GM19025 (cell line): ENCODE data around the gene PANK1.

Source experiments
- ATAC-seq: cut with Tn5 transposase; IDR thresholded peaks from one replicate; pipeline ENCODE4 v1.9.1; 2021; ENCODE audit warnings: mild to moderate bottlenecking, low read depth, moderate library complexity; ENCODE audit not compliant: unreplicated experiment

The PANK1 gene

GRCh38 chr10:89644967-89645741 lies at the start of gene PANK1:
PANK1 (minus strand) TSS chr10:89645242; CDS start chr10:89644891, 351 bp downstream.
- peak; percentile 42 for ATAC-seq

- ATAC-seq: no peak
These were observed 48.1 kb upstream of the PANK1 start for GRCh38 chr10:89693176-89693575.

DNA sequence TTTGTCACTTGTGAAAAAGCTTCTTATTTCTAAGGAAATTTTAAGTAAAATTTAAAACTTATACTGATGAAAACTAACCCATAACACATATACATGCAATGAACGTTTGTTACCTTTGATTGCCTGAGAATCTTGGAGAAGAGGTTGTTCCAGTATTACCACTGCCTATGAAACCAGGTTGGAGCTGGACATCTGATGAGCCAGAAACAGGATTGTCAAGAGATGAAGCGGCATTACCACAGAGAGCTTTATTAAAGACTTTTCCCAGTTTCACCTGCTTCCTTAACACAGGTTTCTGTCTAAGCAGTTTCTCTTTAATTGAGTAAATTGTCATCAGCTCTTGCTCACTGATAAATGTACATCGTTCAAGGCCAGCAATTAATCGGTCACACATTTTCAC lies 47.4 kb upstream of the PANK1 start:
- ATAC-seq: no peak

- ATAC-seq: no peak
These were observed 45.0 kb upstream of the PANK1 start for GRCh38 chr10:89690027-89690426.

GRCh38 chr10:89685936-89686335 lies 40.9 kb upstream of the PANK1 start:
- ATAC-seq: no peak

DNA sequence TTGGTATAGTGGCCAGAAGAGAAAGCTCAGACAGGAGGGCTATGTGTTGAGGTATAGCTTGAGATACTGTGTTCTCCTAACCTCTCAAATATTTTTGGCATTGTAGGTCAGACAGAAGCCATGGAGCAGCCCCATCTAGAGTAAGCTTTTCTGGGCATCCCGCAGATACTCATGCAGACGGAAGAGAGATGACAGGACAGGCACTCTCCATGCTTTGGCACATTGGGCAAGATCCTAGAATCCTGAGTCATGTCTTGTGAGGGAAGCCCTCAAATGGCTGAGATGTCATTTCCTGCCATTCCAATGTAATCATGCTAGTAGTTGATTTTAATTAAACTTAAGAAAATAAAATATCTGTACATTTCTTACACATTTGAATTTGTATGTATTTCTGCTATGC lies 39.6 kb upstream of the PANK1 start:
- ATAC-seq: no peak

DNA sequence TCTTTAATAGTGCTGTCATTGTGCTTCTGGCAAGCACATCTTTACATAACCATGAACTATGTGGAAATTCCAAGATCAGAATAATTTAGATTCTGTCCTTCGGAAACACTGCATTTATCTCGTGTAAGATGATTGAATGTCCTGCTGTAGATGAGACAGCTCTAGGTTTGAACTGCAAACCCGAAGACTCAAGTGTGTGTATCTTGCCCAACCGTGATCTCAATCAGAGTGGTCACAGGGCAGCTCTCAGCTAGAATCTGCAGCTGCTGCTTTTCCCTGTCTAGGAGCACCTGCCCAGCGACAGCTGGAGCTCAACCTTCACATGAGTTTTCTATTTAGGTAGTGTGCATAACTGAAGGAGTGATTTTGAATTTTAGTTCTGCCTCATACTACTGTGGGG lies 38.8 kb upstream of the PANK1 start:
- no peak for ATAC-seq

- ATAC-seq: peak; percentile 66
These were observed 34.9 kb upstream of the PANK1 start for GRCh38 chr10:89679986-89680385.

GRCh38 chr10:89677341-89677740 lies 32.3 kb upstream of the PANK1 start:
- ATAC-seq: no peak

DNA sequence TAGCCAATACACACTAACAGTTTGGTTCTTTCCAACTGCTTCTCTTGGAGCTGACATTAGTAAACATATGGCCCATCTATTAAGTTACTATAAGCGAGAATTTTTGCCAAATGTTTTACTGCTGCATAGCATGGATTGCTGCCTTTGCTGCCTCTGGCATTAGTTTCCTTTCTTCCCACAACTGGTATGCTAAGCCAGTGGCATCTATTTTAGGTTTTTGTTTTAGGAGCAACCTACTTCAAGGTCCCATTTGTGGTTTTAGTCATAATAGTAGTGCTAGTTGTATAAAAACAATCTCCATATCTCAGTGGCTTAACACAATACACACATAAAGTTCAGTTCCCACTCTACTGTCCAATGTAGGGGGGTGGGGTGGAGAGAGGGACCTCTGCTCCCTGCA lies 25.9 kb upstream of the PANK1 start:
- ATAC-seq: no peak

DNA sequence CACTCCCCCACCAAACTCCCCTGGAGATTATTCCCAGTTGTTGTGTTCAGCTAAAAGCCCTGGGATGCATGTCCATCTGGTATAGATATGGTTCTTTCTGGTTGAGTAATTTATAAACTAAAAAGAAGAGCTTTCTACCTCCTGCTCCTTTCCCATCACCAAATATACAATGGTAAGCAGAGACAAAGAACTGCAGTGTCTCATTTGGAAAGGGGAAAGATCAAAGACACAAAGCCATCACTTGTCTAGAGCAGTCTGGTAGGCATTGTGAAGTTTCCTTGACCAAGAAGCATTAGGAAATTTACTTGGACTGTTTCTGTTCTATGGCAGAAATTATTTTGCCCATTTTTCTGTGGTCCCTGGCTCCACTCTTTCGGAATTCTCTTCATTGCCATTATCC lies 24.9 kb upstream of the PANK1 start:
- no peak for ATAC-seq

DNA sequence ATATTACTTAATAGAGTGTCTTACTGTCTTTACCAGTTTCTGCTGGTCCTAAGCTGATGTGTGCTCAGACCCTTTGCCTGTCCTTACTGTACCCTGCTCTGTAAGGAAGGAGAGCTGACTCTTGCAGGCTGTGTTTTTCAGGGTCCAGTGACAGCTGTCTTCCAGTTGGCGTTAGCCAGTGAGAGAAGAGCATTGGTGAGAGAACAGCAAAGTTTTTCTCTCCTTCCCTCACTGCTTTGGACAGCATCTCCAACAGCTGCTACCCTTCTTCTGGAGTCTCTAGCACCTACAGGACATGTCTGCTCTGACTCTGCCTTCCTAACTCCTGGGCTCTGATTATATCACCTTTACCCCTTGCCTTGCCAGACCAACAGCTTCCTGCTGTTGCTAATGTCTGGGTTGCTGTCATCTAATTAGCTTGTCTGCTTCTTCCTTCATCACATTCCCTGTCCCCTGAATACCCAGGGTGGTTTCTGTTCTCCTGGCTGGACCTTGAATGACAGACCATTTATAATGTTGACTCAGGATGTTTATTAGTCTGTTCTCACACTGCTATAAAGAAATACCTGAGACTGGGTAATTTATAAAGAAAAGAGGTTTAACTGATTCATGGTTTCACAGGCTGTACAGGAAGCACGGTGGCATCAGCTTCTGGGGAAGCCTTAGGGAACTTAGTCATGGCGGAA lies 23.5 kb upstream of the PANK1 start:
- no peak for ATAC-seq

DNA sequence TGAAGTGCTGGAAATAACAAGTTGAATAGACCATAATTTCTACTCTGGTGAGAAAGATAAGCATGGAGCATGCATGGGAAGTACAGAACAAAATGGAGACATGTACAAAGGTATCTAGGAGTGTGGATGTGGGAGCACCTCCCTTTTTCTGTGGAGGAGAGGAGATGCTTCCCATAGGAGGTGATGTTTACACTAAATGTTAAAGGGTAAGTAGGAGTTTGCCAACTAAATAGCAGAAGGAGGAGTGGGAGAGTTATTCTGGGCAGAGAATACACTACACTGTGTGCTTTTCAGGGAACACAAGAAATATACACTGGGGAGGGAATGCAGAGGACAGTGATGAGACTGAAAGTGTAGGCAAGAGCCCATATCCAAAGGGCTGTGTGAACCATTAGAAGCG lies 21.1 kb upstream of the PANK1 start:
- ATAC-seq: no peak

DNA sequence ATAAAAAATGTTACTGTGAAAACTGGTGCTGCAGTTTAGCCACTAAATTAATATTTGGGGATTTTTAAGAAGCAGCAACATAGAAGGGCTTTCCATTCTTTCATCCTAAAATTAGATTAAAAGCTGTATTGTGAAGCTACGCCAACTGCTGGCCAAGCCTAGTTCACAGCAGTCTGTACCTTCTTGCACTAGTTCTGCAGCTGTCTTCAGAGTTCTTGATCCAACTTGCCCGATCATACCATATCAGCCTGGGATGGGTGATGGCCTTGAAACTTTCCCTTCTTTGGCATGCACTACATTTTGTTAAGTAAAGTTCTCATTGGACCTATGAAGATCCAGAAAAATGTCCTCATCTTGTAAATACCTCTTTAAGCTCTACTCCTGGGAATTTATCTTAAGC lies 20.3 kb upstream of the PANK1 start:
- ATAC-seq: no peak

GRCh38 chr10:89664203-89664602 lies 19.2 kb upstream of the PANK1 start:
- ATAC-seq: no peak

GRCh38 chr10:89663144-89663543 lies 18.1 kb upstream of the PANK1 start:
- no peak for ATAC-seq

GRCh38 chr10:89662596-89662995 lies 17.6 kb upstream of the PANK1 start:
- no peak for ATAC-seq

GRCh38 chr10:89659143-89660131 lies 14.4 kb upstream of the PANK1 start:
- no peak for ATAC-seq

DNA sequence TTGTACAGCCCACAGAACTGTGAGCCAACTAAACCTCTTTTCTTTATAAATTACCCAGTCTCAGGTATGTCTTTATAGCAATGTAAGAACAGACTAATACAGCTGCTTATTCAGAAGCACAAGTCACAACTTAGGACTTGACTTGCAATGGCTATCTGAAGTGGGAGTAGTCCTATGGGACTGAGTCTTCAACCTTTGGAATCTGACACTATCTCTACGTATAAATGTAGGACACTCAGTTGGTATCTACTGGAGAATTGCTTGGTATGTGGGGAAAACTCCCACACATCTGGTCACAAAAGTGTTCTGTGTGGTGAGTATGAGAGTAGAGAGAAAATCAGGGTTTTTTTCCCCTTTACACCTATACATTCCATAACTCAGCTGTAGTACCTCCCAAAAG lies 12.3 kb upstream of the PANK1 start:
- ATAC-seq: no peak

- no peak for ATAC-seq
These were observed 10.7 kb upstream of the PANK1 start for GRCh38 chr10:89655722-89656121.

GRCh38 chr10:89653410-89653869 lies 8.4 kb upstream of the PANK1 start:
- ATAC-seq: peak; percentile 62
